MM.1S (cell line): ENCODE data around the gene MSI2.

Experiments
- EZH2 ChIP-seq: fragments of 300-600 bp; sonication (generic); optimal IDR thresholded peaks from 2 replicates; pipeline ENCODE3; 2017; ENCODE audit warnings: low read depth, mild to moderate bottlenecking, antibody characterized with exemption, low read length, mixed read lengths
- EZH2phosphoT487 ChIP-seq: fragments of 300-600 bp; sonication (generic); IDR thresholded peaks from 2 replicates; pipeline ENCODE4 v1.6.1; 2018; ENCODE audit warnings: antibody characterized with exemption, low read length
- TF ChIP-seq, protein P1 (sequence below): fragments of 300-600 bp; sonication (generic); IDR thresholded peaks from 2 replicates; pipeline ENCODE4 v1.5.1; 2016; ENCODE audit warnings: antibody characterized with exemption, low read length, mixed read lengths

DNA sequence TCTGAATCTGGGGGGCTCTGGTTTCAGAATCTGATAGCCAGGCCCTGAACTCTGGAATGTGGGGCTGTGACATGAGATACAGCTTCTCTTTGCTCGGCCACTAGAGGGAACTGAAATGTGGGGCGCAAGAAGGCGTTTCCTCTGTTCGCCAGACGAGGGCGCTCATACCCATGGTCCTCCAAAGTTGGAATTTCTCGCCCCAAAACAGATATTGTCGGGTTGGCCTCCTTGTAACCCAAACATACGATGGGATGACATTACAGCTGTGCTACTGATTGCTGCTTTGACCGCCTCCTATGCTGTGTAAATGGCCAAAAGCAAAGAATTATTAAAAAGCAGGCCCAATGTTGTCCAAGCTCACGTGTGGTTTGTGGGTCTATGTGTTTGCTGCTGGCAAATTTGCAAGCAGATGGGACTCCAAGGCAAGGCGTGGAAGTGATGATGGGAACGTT, 13.1 kb upstream of the MSI2 start:
- TF ChIP-seq, protein P1, sequence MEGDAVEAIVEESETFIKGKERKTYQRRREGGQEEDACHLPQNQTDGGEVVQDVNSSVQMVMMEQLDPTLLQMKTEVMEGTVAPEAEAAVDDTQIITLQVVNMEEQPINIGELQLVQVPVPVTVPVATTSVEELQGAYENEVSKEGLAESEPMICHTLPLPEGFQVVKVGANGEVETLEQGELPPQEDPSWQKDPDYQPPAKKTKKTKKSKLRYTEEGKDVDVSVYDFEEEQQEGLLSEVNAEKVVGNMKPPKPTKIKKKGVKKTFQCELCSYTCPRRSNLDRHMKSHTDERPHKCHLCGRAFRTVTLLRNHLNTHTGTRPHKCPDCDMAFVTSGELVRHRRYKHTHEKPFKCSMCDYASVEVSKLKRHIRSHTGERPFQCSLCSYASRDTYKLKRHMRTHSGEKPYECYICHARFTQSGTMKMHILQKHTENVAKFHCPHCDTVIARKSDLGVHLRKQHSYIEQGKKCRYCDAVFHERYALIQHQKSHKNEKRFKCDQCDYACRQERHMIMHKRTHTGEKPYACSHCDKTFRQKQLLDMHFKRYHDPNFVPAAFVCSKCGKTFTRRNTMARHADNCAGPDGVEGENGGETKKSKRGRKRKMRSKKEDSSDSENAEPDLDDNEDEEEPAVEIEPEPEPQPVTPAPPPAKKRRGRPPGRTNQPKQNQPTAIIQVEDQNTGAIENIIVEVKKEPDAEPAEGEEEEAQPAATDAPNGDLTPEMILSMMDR, result peak; percentile 100
- no peak for TF ChIP-seq EZH2
- no peak for TF ChIP-seq EZH2phosphoT487
